Activated CD8-positive, alpha-beta memory T cell treated with anti-CD3 and anti-CD28 coated beads for 36 hours (primary cell): ENCODE measurements around the gene SMARCD1. TPM values are rescaled to one million over a fixed set of nuclear protein-coding genes. Genes with fewer than 3 reads are reported as not detected.

Experiments
- CTCF ChIA-PET: fragments of 350-600 bp; sonication (Branson Sonifier 250); formaldehyde crosslinking; loops from one replicate; lab custom pipeline; 2021; ENCODE audit warnings: antibody characterized with exemption; lab: Charles Lee
- POLR2A ChIA-PET: fragments of 350-600 bp; sonication (Branson Sonifier 250); formaldehyde crosslinking; loops from one replicate; lab custom pipeline; 2021; ENCODE audit warnings: antibody characterized with exemption; lab: Charles Lee
- total RNA-seq, 2 experiments: library from RNA; stranded (reverse); gene quantifications; one replicate each; pipeline ENCODE4 v1.2.3, GENCODE V29; 2021

SMARCD1 gene
- total RNA-seq, result 10 to 100 TPM; 75.1 to 76.6 TPM

DNA sequence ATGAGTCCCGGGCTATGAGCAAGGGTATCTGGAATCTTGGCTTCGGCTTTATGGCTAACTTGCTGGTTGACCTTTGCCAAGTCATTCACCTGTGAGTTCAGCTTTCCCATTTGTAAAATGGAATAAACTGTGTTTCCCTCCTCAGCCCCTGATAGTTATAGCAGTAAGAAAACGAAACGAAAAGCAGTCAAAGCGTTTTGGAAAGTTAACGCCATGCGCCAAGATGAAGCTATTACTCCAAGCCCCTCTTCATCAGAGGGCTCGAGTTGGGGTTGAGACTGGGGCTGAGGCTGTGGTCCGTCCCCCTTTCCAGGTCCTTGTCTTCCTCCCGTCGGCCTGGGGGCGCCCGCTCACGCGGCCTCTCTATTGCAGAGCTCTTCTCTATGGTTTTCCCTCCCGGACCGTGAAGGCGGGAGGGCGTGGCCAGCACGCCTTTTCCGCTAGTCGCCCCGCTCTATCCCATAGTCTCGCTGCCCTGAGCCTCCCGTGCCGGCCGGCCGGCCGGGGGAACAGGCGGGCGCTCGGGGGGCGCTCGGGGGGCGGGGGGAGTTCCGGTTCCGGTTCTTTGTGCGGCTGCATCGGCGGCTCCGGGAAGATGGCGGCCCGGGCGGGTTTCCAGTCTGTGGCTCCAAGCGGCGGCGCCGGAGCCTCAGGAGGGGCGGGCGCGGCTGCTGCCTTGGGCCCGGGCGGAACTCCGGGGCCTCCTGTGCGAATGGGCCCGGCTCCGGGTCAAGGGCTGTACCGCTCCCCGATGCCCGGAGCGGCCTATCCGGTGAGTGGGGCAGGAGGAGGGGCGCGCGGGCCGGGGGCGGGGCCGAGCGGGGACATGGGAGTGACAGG, at the start of gene SMARCD1:
Gene SMARCD1 (plus strand): TSS at position 568 of the 840 bp plus-strand sequence. CDS start 28 bp downstream, at position 596.
- ChIA-PET POLR2A (interaction anchor here (0.5 to 1.7 kb wide), 12 partner anchors 15 to 767 kb away, joined by 3 to 8 read pairs (median 3); partner anchors contain the start of genes BCDIN3D, CERS5, COX14 and PRPF40B), CTCF (interaction anchor here (0.6 to 3.0 kb wide), 12 partner anchors 8 to 199 kb away, joined by 3 to 12 read pairs (median 4); partner anchors contain the start of genes CERS5, COX14, LIMA1 and RACGAP1)

DNA sequence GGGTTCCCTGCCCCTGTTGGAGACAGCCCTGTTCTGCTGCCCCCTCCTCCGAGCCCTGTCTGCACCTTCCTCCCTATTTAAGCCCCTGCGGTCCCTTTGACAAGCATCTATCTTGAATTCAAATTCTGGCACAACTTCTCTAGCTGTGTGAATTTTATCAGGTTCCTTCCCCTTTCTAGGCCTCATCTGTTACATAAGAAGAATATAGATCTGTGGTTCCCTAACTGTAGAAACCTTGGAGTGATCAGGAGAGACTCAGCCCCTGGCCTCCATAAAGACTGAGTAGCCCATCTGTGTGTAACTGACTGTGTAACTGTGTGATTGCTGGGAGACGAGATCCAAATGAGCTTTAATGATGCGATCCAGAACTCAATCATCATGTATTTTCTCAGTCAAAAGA, 46.8 kb upstream of the SMARCD1 start:
- ChIA-PET POLR2A (interaction anchor here (0.6 kb wide), 1 partner anchor 16 kb away, joined by 3 read pairs; no protein-coding TSS in a partner anchor), CTCF (interaction anchor here (0.9 to 7.0 kb wide), 15 partner anchors 9 to 74 kb away, joined by 3 to 62 read pairs (median 8); partner anchors contain the start of genes COX14 and RACGAP1)

DNA sequence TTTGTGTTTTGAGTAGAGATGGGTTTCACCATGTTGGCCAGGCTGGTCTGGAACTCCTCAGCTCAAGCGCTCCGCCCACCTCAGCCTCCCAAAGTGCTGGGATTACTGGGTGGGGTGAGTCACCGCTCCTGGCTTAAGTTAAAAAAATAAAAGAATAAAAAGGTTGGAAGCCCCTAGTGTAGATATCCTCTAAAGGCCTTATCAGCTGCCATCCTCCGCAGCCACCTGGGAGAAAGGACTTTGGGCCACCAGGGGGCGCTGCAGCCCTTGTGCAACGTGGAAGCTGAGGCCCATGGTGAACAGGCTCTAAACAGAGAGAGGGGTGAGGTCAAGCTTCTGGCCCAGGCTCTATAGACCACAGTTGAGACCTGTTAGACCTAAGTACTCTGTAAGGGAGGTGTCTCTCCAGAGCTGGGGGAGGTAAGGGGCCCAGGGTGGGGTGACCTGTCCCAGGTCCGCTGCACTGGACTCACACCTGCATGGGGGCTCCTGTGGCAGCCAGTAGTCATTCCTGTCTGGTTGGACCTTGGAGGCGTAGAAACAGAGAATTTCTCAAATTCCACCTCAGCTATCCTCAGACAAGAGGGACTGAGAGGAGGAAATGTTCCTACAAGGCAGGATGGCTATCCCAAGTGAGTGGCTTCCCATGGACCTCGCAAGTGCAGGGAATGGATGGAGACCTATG, 45.8 kb upstream of the SMARCD1 start:
- POLR2A ChIA-PET, result no interaction called here
- CTCF ChIA-PET, result interaction anchor here (0.7 to 7.0 kb wide), 19 partner anchors 10 to 525 kb away, joined by 3 to 62 read pairs (median 6); partner anchors contain the start of genes COX14 and RACGAP1

DNA sequence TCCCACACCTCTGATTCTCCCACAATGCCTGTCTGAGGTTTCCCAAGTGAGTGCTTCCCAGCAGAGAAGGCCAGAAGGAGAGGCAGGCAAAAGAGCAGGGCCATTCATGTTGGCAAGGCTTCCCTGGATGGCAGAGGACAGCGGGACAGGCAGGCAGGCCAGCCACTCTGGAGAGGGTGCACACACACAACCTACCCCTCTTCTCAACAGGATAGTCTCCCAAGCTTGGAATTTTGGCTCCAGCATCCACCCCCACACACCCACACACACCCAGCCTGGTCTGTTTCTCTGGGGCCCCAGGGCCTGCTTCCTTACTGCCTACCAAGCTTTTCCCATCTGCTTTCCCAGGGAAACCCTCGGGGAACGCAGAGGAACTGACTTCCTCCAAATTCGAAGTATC, 44.5 kb upstream of the SMARCD1 start:
- POLR2A ChIA-PET, result interaction anchor here (0.6 kb wide), 1 partner anchor 62 kb away, joined by 5 read pairs; no protein-coding TSS in a partner anchor

DNA sequence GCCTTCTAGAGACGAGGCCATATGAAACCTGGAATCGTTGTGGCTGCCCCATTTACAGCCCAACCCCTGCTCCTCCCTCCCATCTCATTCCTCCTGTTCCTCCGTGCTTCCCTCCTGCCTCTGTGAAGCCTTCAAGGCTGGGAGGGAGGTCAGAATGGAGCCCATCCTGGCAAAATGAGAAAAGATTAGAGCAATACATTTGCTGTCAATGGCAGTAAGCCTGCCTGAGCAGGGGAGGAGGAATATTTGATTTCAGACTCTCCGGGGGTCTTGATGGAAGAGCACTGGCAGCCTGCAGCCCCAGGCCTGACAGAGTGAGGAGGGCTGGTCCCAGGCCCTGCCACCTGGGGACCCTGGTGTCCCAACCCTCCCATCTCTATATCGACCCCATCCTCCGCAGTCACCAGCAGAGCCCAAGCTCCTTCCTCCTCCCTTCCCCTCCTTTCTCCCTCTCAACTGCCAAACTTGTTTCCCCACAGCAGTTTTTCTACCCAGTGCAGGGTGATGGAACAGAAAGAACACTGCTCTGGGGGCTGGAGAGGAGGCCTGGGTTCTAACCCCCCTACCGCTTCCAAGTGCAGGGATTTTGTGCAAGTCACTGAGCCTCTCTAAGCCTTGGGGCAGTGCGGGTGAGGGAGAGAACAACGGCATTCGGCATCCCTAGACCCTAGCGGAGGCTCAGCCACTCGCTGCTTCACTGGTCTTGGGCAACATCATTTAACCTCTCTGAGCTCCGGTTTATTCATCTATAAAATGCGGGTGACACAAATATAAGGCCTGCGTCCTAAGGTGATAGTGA, 43.9 kb upstream of the SMARCD1 start:
- POLR2A ChIA-PET, result no interaction called here
- CTCF ChIA-PET, result interaction anchor here (0.5 to 7.0 kb wide), 5 partner anchors 9 to 270 kb away, joined by 3 to 62 read pairs (median 5); no protein-coding TSS in a partner anchor

More for the DNA sequence above, 44.5 kb upstream of the SMARCD1 start:
- CTCF ChIA-PET, result interaction anchor here (0.5 to 7.0 kb wide), 9 partner anchors 10 to 269 kb away, joined by 3 to 62 read pairs (median 6); no protein-coding TSS in a partner anchor

DNA sequence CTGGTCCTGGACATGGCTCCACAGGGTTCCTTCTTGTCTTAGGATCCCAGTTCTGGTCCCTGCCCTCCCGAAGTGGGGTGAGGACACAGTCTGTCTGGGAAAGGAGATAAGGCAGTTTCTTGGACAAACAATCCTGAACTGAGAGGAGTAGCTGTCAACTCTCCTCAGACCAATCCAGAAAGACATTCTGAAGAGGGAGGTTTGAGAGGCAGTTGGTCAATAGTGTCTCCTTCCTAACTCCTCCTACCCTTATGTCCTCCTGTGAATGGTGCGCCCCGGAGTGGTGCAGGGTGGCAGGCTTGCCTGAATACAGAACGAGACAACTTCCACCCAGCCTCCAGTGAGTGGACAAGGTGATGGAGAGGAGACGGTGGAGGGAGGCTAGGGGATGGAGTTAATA, 43.2 kb upstream of the SMARCD1 start:
- ChIA-PET CTCF (interaction anchor here (0.5 to 7.0 kb wide), 5 partner anchors 9 to 75 kb away, joined by 3 to 62 read pairs (median 5); no protein-coding TSS in a partner anchor), POLR2A (no interaction called here)

DNA sequence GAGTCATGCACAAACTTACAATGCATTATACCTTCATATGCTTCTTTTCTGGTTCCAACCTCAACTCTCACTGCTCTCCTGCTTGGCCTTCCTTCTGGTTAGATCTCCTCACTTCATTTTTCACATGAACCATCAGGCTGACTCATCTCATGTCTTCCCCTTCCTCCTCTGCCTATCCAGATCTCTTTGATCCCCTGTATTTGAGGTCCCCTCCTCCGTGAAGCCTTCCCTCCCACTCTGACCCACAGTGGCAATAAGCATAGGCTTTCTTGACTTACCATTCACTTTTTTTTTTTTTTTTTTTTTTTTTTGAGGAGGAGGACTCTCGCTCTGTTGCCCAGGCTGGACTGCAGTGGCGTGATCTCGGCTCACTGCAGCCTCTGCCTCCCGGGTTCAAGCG, 42.4 kb upstream of the SMARCD1 start:
- CTCF ChIA-PET, result interaction anchor here (0.6 to 1.7 kb wide), 4 partner anchors 20 to 224 kb away, joined by 3 to 5 read pairs (median 4); no protein-coding TSS in a partner anchor
- POLR2A ChIA-PET, result no interaction called here

DNA sequence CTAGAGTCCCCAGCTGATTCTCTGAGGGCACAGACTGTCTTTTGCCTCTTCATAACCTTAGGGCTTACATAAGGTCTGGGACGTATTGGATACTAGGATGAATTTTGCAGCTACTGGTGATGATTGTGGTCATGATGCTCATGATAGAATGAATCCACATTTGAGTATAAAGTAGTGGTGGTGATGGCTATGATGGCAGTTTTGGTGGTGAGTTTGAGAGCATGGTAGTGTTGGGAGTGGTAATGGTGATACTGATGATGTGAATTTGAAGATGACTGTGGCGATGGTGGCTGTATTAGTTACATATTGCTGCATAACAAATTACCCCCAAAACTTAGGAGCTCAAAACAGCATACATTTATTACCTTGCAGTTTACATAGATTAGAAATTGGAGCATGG, 41.8 kb upstream of the SMARCD1 start:
- CTCF ChIA-PET, result interaction anchor here (0.6 to 1.7 kb wide), 6 partner anchors 12 to 224 kb away, joined by 3 to 7 read pairs (median 4); no protein-coding TSS in a partner anchor
- POLR2A ChIA-PET, result no interaction called here

DNA sequence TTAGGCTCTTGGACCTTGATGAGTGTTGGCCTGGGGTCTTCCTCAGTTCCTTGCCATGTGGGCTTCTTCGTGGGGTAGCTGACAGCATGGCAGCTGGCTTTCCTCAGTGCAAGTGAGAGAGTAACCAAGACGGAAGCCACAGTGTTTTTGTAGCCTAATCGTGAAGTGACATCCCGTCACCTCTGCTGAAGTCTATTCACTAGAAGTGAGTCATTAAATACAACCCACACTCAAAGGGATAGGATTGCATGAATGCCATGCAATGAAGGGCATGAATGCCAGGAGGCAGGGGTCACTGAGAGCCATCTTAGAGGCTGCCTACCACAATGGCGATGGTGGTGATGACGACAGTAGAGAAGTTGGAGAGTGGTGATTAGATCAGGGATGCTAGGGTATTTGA, 41.3 kb upstream of the SMARCD1 start:
- ChIA-PET POLR2A (no interaction called here), CTCF (interaction anchor here (0.6 to 1.7 kb wide), 5 partner anchors 11 to 48 kb away, joined by 3 to 7 read pairs (median 4); no protein-coding TSS in a partner anchor)

DNA sequence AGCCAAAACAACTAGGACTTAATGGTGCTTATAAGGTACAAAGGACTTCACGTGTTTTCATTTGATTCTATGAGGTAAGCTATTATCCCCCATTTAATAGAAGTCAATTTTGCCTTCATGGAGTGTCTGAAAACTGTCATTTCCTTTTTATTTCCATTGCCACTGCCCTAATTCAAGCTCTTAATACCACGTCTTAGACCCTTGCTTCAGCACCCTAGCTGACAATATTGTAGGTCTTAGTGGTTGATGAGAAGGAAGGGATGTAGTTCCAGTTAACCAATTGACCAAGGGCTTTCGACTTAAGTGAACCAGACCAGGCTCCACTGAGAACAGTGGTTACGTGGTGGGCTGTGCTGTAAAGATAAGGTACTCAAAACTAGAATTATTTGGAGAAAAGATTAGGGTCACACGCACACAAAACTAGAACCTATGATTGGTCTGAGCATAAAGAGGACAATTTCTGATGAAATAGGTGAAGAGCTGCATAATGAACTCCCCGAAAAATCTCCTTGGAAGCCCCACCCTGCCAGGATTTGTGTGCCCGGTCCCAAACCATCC, 37.4 kb upstream of the SMARCD1 start:
- CTCF ChIA-PET, result interaction anchor here (1.2 to 1.4 kb wide), 2 partner anchors 12 to 81 kb away, joined by 3 read pairs; no protein-coding TSS in a partner anchor
- POLR2A ChIA-PET, result no interaction called here

DNA sequence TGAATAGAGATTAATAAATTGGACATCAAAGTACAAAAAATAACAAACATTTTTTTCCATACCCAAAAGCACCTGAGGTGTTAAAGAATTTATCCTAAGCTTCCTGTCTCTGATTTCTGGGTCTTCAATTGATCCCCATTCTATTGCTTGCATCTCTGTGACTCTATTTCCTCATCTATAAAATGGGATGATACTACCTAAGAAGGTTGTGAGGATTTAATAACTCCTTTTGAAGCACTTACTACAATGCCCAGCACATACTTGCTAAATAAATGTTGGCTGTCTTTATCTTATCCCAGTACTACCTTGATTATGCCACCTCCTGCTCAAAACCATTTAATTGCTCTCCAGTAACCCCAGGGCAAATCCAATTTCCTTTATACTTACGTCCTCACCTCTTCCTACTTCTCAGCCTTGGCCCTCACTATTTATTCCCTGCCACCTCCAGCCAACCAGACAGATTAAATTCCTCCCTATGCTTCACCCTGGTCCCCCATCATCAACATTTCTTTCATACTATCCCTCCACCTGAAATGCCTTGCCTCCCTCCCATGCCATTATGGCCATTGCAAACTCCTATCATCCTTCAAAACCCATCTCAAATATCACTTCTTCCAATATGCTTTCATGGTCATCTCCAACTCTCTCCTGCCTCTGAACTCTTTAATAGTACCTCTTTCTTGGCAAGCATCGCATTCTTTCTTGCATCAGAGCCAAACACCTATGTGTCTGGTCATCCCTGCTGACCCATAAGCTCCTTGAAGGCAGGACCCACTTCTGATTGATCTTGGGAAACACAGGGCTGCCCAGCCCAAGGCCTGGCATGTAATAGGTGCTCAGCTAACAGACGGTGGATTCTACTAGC, 35.7 kb upstream of the SMARCD1 start:
- CTCF ChIA-PET, result interaction anchor here (0.8 to 1.9 kb wide), 5 partner anchors 10 to 273 kb away, joined by 3 to 11 read pairs (median 4); no protein-coding TSS in a partner anchor
- POLR2A ChIA-PET, result no interaction called here

DNA sequence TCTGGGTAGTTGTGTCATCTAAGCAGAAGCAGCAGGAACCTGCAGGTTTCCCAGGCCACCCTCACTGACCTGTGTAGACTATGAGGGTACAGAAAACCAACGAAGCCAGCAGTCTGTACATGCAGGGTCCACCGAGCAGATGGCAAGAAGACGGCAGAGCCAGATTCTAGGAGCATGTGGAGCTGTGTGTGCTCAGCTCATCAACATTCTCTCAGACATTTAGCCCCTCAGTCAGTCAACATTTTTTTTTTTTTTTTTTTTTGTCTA, 35.1 kb upstream of the SMARCD1 start:
- CTCF ChIA-PET, result interaction anchor here (0.9 to 1.9 kb wide), 6 partner anchors 8 to 273 kb away, joined by 3 to 11 read pairs (median 4); no protein-coding TSS in a partner anchor
- POLR2A ChIA-PET, result no interaction called here

DNA sequence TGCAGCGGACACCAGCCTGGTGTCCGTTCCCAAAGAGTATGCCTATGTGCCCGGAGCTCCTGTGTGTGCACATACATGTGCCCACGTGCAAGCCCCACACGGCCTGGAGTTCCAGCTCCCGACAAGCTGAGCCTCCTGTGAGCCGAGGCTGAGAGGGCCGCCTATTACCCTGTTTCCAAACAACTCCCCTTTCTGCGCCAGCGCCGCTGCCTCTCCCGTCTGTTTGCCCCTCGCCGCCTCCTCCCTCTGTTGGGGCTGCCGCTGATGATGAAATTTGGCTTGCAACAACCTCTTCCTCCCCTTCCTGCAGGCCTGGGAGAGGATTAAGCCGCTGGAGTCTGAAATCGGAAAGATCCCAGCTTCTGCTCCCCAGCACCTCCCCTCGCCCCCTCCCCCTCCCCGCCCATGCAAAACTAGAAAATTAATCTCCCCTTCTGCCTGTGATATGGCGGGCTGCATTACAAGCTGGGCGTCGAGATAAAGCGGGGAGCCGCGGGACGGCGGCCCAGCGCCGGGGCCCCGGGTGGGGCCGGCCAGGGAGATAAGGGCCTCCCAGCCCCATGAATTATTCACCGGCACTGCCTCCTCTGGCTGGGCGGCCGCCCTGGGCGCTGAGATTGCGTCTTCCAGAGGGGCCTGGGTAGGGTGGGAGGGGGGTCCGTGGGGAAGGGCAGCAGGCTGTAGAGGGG, 34.6 kb upstream of the SMARCD1 start:
- ChIA-PET POLR2A (interaction anchor here (0.6 kb wide), 1 partner anchor 199 kb away, joined by 3 read pairs; no protein-coding TSS in a partner anchor), CTCF (interaction anchor here (1.0 to 1.8 kb wide), 4 partner anchors 8 to 84 kb away, joined by 4 to 11 read pairs (median 4); no protein-coding TSS in a partner anchor)

DNA sequence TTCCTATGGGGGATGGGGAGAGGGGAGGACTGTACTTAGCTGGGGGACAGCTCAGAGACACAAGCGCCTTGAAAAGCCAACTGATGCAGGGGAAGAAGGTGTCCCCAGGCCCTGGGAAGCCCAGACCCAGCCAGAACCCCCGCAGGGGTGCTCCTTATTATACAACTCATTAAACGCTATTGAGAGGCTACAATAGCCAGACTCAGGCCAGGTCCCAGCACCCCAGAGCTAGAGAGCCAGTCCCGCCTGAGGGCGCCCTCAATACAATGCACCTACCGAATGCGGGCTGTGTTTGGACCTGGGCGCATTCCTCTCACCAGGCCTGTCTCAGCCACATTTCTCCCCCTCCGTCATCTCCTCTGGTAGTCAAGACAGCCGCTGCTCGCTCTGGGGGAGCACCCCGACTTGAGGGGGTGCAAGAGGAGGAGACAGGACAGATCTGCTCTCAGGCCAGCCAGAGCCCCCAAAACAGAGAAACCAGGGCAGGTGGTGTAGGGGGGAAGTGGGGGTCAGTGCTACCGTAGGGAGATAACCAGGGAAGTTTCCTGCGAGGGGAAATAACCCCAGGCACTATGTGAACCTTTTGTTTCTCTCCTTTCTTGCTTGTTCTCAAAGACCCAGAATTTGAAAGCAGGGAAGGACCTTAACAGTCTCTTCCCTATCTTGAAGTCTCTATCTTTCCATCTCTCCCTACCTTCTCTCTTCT, 33.9 kb upstream of the SMARCD1 start:
- POLR2A ChIA-PET, result interaction anchor here (0.6 kb wide), 1 partner anchor 200 kb away, joined by 3 read pairs; no protein-coding TSS in a partner anchor
- CTCF ChIA-PET, result interaction anchor here (1.0 to 1.8 kb wide), 3 partner anchors 8 to 12 kb away, joined by 4 to 11 read pairs (median 4); no protein-coding TSS in a partner anchor

DNA sequence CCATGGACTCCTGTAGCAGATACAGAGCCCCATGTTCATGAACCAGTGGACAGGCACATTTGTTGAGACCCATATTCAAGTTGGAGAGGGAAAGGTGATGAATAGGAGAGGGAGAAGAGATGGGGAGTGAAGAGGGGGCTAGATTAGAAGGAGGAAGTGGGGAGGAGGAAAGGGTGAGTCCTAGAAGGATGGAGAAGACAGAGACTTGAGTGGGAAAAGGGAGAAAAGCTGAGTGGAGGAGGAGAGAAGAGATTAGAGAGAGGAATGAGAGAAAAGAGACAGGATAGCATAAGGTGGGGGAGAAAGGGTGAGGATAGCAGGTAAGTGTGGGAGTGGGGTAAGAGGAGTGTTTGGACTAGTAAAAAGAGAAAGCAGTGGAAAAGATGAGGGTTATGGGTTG, 32.6 kb upstream of the SMARCD1 start:
- CTCF ChIA-PET, result no interaction called here
- POLR2A ChIA-PET, result no interaction called here
